Measurements from ENCODE around the gene WDR35.

WDR35 gene

DNA sequence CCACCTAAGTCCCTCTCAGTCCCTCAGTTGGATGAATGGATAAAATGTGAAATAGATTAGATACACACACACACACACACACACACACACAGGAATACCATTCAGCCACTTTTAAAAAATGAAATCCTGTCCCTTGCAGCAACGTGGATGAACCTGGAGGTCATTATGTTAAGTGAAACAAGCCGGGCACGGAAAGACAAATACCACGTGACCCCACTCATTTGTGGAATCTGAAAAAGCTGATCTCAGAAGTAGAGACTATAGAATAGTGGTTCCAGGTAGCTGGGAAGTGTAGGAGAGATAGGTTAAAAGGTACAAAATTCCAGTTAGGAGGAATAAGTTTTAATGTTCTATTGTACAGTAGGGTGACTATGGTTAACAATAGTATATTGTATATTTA is 119.1 kb downstream of the WDR35 start:
- DNase-seq (ENCODE audit: low read depth, low spot score), result no peak

DNA sequence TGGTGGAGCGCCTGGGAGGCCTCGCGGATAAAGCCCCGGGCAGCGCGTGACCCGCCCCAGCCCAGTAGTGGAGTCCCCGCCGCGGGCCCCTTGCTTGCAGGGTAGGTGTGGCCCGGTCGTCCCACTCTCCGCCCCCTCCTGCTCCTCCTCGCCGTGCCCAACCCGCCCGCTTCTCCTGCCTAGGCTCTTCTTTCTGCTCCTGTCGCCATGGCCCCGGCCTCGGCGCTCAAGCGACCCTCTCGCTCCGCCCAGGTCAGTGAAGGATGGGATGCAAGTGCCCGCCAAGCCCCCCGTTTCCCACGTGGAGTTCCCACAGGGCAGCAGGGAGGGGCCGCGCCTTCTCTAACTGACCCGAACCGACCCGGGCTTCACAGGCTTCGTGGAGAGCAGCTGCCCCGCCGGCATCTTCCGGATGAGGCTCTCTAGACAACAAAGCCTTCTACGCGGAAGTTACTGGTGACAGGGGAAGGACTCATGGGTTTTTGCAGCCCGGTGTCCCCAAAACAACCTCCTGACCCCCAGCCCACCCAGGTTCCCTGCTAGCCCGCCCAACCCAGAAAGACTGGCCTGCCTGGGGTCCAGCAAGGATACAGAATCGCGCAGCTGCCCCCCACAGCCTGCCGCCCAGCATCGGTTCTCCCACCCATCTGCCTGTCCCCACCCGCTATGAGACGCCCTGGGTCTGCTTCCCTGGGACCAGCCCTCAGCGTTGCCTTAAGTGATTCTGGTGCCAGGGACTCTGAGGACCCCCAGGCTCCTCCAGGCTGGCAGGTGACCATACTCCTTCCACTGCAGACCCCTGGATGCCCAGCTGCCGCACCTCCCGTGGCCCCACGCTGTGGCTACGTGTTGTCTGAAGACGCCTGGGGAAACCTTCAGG is 121.0 kb downstream of the WDR35 start:
- DNase-seq (ENCODE audit: low read depth, low spot score), result no peak

- DNase-seq (ENCODE audit: low read depth, low spot score), result no peak
Observed at GRCh38 chr2:19868224-19868623, 121.7 kb downstream of the WDR35 start.

DNA sequence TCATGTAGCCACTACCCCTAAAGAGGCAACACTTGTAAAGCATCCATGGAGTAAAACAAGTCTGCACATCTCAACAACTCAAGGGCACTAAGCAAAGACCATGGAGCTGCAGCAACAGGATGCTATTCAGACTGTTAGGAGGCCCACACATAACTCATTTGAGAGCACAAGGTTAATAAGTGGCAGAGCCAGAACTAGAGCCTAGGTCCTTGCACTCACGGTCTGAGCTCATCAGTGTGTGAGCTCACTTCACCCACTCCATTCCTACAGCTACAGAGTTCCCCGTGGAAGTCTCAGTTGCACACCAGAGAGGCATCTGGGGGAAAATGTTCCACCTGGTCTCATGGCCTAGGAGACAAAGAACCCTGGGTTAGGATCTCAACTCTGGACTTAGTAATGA is 123.1 kb downstream of the WDR35 start:
- DNase-seq (ENCODE audit: low read depth, low spot score), result no peak

DNA sequence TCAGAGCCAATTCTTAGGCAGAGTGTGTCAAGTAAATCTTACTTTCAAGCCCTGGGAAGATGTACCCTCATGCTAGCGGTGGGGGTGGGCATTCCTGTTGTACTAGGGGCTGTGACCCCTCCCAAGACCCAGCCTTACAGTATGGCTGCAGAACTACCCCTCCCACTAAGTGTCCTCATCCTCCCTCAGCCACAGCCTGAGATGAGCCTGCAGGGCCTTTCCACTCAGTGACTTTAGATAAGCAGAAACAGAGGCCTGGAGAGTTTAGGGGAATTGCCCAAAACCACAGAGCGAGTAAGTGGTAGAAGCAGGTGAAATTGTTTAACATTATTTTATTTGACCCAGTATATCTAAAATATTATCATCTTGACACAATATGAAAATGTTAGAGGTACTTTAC is 124.8 kb downstream of the WDR35 start:
- no peak for DNase-seq (ENCODE audit: low read depth, low spot score)

DNA sequence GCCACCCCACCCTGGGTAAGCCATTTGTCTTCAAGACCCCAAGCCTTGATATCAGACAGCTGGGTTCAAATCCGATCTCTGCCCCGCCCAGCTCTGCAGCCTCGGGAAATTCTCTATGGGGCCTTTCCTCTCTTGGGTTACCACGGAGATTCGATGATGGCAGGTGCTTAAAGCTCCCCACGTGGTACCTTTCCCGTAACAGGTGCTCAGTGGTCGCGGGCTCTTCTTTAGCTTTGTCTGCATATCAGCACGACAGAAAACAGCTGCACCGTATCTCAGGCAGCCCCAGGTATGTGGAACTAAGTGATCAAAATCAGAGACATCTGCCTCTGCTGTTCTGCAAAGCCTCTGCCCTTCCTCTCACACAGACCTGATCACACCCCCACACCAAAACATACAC is 125.5 kb downstream of the WDR35 start:
- DNase-seq (ENCODE audit: low read depth, low spot score), result no peak

- DNase-seq (ENCODE audit: low read depth, low spot score), result no peak
Observed at GRCh38 chr2:19863303-19864041, 126.4 kb downstream of the WDR35 start.

GRCh38 chr2:19861813-19862212 is 128.1 kb downstream of the WDR35 start:
- DNase-seq (ENCODE audit: low read depth, low spot score), result no peak

Measured in smooth muscle cell of the brain vasculature (primary cell).